ENCODE data around the gene VCL.
"Not testable (repeated sequence)": the region's sequence is repeated elsewhere in the genome, so short reads cannot be mapped to it uniquely, and the experiment has no call there.

- not testable (repeated sequence) for TF ChIP-seq CTCF (IDR thresholded peaks at IDR 0.05 in 2 of 3, conservative IDR thresholded peaks at IDR 0.05 in 1 of 3; ENCODE audit: borderline replicate concordance in 1 of 3, insufficient read depth in 1 of 3, low read depth in 2 of 3, low read length in 2 of 3); POLR2AphosphoS5 (IDR thresholded peaks at IDR 0.05; ENCODE audit: low read depth, low read length); ZNF274 (IDR thresholded peaks at IDR 0.05; ENCODE audit: low read depth, low read length); CEBPB (IDR thresholded peaks at IDR 0.05; ENCODE audit: low read depth); JUND (IDR thresholded peaks at IDR 0.05); EGR1 (IDR thresholded peaks at IDR 0.05; ENCODE audit: low read depth); EZH2phosphoT487 (IDR thresholded peaks at IDR 0.05; ENCODE audit: borderline replicate concordance)
- TF ChIP-seq, protein P1, sequence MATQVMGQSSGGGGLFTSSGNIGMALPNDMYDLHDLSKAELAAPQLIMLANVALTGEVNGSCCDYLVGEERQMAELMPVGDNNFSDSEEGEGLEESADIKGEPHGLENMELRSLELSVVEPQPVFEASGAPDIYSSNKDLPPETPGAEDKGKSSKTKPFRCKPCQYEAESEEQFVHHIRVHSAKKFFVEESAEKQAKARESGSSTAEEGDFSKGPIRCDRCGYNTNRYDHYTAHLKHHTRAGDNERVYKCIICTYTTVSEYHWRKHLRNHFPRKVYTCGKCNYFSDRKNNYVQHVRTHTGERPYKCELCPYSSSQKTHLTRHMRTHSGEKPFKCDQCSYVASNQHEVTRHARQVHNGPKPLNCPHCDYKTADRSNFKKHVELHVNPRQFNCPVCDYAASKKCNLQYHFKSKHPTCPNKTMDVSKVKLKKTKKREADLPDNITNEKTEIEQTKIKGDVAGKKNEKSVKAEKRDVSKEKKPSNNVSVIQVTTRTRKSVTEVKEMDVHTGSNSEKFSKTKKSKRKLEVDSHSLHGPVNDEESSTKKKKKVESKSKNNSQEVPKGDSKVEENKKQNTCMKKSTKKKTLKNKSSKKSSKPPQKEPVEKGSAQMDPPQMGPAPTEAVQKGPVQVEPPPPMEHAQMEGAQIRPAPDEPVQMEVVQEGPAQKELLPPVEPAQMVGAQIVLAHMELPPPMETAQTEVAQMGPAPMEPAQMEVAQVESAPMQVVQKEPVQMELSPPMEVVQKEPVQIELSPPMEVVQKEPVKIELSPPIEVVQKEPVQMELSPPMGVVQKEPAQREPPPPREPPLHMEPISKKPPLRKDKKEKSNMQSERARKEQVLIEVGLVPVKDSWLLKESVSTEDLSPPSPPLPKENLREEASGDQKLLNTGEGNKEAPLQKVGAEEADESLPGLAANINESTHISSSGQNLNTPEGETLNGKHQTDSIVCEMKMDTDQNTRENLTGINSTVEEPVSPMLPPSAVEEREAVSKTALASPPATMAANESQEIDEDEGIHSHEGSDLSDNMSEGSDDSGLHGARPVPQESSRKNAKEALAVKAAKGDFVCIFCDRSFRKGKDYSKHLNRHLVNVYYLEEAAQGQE (IDR thresholded peaks at IDR 0.05; ENCODE audit: low read depth), result not testable (repeated sequence)
Measured at GRCh38 chr10:74138596-74138995, 140.7 kb downstream of the VCL start.

Data from HCT116 (cell line).